Fibroblast of gingiva (primary cell): Measurements from ENCODE around the gene RMND5B.
"Not testable (repeated sequence)": the region's sequence is repeated elsewhere in the genome, so short reads cannot be mapped to it uniquely, and the experiment has no call there.

Experiments used
- DNase-seq: peaks from one replicate; pipeline ENCODE4 v3.0.0-alpha.2; 2011; ENCODE audit warnings: low read depth

The RMND5B gene

GRCh38 chr5:178174456-178174855 is 43.6 kb downstream of the RMND5B start:
- DNase-seq = no peak

DNA sequence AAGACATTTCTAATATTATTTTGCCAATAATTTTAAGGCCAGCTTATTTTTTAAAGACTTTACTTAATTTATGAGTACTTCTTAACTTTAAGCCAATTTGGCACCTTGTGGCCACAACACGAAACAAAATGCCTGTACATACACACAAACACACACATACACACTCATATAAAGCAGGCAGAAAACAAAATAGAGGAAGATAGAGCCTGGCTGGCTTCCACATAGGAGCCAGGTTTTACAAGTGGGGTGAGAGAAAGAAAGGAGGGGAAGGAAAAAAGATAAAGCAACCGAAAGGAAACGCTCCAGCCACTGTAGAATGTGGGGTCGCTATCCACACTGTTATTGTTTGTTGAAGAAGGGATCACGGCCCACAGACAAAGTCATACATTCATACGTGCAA is 46.0 kb downstream of the RMND5B start:
- DNase-seq = no peak

DNA sequence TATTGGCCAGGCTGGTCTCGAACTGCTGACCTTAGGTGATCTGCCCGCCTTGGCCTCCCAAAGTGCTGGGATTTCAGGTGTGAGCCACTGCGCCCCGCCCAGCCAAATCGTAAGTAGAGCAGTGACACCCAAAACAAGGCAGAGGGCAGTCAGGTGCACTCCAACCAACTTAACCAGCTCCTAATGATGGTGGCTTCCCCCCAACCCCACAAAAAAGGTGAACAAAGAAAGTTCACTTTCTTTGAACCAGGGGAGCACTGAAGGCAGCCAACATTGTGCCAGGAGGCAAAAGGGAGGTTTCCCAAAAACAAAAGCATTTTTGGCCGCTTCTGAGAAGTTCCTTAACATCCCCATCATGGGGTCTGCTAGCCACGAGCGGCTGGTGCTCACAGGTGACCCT is 46.8 kb downstream of the RMND5B start:
- DNase-seq = no peak

GRCh38 chr5:178180141-178180863 is 49.5 kb downstream of the RMND5B start:
- no peak for DNase-seq

- no peak for DNase-seq
These were observed 51.5 kb downstream of the RMND5B start for GRCh38 chr5:178182158-178182876.

- DNase-seq = peak; percentile 0
These were observed 55.6 kb downstream of the RMND5B start for GRCh38 chr5:178186427-178186826.

GRCh38 chr5:178187014-178187413 is 56.2 kb downstream of the RMND5B start, which contains the start of gene GMCL2:
TSS of gene GMCL2 (minus strand) at chr5:178187371. CDS start at chr5:178187299, 72 bp downstream.
- DNase-seq = no peak

DNA sequence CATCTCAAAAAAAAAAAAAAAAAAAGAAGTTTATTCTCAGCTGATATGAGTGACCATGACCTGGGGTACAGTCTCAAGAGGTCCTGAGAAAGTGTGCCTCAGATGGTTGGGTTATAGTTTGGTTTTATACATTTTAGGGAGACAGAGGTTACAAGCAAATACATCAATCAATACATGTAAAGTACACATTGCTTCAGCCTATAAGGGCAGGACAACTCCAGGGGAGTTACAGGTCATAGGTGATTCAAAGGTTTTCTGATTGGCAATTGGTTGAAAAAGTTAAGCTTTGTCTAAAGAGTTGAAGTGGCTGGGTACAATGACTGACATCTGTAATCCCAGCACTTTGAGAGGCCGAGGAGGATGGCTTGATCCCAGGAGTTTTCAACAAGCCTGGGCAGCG is 58.6 kb downstream of the RMND5B start:
- no peak for DNase-seq

- no peak for DNase-seq
These were observed 60.8 kb downstream of the RMND5B start for GRCh38 chr5:178191661-178192060.

DNA sequence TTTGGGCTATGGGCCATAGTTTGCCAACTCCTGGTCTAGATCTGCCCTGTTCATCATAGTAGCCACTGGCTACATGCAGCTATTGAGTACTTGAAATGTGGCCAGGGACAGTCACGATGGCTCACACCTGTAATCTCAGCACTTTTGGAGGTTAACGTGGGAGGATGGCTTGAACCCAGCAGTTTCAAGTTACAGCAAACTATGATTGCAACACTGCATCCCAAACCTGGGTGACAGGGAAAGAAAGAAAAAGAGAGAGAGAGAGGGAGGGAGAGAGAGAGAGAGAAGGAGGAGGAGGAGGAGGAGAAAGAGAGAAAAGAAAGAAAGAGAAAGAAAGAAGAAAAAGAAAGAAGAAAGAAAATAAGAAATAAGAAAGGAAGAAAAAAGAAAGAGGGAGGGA is 61.4 kb downstream of the RMND5B start:
- DNase-seq = no peak

- no peak for DNase-seq
These were observed 62.0 kb downstream of the RMND5B start for GRCh38 chr5:178192787-178193186.

- no peak for DNase-seq
These were observed 62.5 kb downstream of the RMND5B start for GRCh38 chr5:178193251-178193809.

DNA sequence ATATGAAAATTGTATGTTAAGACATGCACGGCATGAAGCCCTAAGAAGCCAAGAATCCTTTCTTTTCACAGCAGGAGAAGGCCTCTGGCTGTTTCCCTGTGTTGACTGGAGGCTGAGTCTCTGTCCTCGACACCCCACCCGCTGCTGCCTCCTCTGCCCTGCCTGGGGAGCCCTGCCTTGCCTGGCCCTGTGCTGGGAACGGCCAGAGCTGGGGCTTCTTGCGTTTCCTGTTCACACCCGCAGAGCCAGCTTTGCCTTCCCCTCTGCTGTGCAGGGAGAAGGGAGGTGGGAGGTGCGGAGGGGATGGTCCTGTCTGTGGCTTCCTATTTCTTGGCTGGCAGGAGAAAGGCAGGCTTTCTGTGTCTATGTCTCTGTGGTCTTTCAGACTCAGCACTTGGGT is 63.2 kb downstream of the RMND5B start:
- no peak for DNase-seq

GRCh38 chr5:178196281-178196812 is 65.5 kb downstream of the RMND5B start:
- no peak for DNase-seq

DNA sequence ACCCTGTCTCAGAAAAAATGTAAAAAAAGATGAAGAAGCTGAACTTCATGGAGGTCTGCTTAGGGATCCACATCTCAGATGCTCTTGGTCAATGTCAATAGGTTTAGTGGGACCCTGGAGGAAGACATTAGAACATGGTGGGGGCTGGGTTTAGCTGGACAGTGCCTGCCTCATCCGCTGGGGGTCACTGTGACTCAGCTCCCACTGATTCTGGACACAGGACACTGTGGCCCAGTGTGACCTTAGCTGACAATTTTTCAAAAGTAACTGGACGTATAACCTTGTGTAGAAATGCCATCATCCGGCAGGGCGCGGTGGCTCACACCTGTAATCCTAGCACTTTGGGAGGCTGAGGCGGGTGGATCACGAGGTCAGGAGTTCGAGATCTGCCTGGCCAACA is 66.2 kb downstream of the RMND5B start:
- no peak for DNase-seq

- not testable (repeated sequence) for DNase-seq
These were observed 67.3 kb downstream of the RMND5B start for GRCh38 chr5:178198151-178198550.

GRCh38 chr5:178198706-178199105 is 67.9 kb downstream of the RMND5B start:
- no peak for DNase-seq

DNA sequence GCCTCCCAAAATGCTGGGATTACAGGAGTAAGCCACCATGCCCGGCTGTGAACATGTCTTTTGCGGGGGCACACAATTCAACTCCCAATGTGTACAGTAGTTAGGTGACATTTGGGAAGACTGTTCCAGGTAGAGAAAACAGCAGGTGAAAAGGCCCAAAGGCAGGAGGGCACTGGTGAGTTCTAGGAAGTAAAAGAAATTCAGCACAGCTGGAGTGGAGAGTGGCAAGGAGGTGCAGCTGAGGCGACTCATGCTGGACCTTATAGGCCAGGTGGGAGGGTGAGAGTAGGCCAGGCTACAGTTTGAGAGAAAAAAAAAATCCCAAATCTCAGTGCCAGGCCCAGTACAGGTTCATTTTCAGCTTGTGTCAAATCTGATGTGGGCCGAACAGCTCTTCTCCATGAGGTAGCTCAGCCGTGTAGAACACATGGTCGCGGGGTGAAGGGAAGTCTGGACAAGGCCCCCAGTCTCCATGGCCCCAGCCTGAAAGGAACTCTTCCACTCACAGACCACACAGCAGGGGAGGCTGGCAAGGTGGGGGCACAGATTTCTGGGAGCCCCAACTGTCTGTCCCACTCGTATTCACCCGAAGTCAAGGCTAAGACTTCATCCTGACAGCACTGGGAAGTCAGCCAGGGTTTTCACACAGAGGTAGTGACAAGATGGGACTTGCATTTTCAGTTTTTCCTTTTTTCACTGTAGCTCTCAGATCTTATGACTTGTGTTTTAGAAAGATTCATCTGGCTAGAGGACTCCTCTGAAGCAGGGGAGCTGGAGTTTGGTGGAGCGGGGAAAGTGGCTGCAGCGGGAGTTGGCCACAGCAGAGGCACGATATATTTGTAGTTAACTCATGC is 69.0 kb downstream of the RMND5B start:
- DNase-seq = no peak
